CD1c-positive myeloid dendritic cell (primary cell): ENCODE measurements around the gene TNFRSF21.
"Not testable (repeated sequence)": the region's sequence is repeated elsewhere in the genome, so short reads cannot be mapped to it uniquely, and the experiment has no call there.

Experiments
- DNase-seq: peaks from one replicate; pipeline ENCODE4 v3.0.0-alpha.2; 2016; ENCODE audit errors: extremely low spot score

The TNFRSF21 gene

DNA sequence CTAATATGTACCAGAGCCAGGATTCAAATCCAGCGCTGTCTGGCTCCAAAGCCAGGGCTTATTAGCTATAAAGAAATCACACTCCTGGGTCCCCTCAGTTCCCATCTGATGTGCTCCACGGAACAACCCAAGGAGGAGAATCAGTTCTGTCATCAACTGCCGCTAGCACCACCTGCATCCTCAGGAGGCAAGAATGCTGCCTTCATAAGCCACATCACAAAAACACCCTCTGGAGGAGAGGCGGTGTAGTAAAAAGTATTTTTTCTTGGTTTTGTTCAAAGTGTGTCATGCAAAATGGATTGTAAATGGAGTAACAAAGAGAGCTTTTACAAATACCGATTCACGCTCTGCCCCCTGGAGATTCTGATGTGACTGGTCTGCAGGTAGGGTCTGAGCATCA is 57.1 kb downstream of the TNFRSF21 start:
- DNase-seq = no peak

DNA sequence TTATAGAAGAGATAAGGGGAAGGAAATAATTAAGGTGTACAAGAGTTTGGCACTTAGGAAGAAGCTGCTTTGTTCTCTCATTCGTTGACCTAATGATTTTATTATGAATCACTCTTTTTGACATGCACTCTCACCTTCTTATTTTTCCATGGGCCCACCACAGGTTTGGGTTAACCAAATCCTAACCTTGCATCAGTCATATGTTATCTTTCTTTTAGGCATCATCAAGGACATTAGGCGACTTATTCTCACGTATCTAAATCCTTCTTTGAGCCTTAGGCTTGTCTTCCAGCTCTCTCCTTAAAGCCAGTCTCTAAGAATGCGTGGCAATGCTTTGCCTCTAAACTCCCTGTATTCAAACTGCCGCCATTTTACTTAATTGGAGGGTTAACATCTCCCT is 58.3 kb downstream of the TNFRSF21 start:
- DNase-seq = no peak

DNA sequence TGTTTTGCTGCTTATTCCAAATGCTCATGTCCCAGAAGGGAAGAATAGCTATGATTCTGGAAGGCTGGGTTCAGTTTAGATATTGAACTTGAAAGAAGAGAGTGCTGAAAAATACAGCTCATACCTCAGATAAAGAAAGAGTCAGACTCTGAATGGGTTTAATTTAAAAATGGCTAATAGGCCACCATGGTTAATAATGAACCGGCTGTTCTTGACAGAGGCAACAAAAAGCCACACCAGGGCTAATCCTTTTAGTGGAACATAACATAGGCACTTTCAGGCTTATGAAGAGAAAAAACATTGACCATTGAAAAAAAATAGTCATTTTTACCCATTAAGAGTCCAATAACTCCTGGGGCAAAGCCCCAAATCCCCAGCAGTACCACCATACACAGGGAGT is 59.4 kb downstream of the TNFRSF21 start:
- DNase-seq = no peak

DNA sequence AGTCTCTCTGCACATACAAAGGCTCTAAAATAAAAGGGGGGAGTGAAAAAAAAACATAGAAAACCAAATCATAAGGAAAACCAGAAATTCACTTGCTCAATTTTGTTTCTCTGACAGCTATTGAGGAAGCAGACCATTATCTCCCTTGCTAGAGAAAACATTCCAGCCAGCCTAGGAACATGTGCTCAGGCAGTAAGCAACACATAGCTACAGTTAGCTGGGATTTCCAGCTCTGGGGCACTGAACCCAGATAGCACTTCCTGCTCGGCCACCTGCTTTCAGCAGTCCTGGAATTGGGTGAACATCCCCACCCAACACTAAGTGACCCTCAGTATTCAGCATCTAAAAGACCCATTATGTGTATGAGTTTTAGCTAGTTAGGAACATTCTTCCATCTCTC is 61.3 kb downstream of the TNFRSF21 start:
- no peak for DNase-seq

DNA sequence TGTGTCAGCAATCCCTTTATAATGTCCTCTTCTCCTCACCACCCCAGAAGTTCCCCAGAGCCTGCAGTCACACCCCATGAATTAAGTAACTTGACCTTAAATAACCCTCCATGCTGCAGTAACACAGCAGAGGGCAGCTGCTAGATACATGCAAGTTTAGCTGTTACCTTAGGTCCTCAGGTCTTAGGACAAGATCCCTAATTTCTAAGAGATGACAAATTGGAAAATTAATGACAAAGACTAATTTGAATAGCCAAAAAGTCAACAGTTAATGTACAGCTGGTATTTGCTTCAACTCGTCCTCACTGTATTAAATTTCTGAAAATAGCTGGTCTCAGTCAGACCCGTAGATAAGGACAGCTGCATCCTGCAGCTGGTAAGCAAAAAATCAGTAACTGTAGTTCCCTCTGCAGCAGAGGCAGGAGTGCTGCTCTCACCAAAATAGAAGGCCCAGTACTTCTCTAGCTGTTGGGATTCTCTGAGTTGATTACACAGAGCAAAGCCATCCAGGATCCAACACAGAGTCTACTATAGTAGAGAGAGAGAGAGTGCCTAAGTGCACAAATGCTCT is 62.4 kb downstream of the TNFRSF21 start:
- DNase-seq = peak; percentile 45

DNA sequence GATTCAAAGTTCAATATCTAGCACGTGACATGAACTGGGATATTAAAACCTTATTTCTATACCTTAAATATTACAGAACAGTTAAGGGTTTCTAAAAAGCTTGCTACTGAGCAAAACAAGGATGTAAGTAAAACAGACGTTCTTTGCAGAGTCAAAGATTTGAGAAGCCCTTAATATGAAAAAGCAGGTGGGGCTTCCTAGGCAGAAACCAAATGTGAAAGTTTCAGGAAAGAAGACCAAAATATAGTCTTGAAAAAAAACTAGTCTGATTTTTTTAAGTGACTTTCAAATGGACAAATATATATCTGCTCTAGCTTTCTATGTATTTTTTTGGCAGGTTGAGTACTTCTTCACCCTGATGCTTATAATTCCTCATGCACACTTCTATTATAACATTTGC is 63.2 kb downstream of the TNFRSF21 start:
- no peak for DNase-seq

DNA sequence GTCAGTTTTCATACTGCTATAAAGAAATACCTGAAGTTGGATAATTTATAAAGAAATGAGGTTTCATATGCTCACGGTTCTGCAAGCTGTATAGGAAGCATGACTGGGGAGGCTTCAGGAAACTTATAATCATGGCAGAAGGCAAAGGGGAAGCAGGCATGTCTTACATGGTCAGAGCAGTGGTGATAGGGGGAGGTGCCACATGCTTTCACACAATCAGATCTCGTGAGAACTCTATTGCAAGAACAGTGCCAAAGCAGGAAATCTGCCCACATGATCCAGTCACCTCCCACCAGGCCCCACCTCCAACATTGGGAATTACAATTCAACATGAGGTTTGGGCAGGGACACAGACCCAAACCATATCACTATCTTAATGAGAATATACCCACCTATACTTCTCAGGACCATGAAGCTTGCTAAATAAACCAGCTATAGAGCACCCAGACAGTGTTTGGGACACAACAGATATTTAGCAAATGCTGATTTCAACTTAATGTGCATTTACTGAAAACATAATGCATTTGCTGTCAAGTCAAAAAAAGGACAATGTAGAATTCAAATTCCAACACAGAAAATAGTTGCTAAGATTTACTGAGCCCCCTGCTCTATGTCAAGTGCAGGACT is 63.8 kb downstream of the TNFRSF21 start:
- peak; percentile 65 for DNase-seq

DNA sequence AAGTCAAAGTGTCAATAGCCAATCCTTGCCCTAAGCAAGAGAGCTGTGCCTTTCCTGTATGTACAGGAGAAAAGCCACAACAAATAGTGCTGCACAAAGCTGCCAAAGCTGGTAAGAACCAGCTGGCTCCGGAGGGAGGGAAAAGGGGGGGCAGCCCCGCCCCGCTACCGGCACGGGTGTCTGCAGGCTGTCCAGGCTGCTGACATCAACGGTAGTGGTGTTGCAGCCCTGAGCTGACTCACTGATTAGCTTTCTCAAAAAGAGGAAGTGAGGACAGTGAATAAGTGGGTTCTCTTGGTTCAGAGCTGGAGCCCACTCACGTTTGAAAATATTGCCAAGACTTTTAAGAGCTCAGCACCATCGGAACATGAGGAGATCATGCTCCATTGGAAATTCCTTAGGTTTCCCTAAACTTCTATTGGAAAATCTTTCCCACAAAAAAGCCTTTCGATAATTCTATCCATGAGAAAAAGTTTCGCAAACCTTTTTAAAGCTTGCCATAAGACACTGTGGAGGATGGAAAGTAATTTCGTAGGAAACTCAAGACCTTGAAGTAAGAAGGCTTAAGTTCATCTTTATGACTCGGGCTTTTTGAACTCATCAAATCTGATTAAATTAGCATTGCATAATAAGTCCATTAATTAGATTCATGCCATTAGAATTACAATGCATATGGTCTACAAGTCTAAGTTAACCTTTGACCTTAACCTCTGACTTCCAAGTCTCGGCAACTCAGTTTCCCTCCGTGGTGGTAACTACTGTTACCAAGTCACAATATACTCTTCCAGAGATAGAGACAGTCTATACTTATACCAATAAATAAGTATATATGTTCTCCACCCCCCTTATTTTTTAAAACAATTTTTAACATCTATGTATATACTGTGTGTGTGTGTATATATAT is 67.0 kb downstream of the TNFRSF21 start:
- DNase-seq = peak; percentile 96

DNA sequence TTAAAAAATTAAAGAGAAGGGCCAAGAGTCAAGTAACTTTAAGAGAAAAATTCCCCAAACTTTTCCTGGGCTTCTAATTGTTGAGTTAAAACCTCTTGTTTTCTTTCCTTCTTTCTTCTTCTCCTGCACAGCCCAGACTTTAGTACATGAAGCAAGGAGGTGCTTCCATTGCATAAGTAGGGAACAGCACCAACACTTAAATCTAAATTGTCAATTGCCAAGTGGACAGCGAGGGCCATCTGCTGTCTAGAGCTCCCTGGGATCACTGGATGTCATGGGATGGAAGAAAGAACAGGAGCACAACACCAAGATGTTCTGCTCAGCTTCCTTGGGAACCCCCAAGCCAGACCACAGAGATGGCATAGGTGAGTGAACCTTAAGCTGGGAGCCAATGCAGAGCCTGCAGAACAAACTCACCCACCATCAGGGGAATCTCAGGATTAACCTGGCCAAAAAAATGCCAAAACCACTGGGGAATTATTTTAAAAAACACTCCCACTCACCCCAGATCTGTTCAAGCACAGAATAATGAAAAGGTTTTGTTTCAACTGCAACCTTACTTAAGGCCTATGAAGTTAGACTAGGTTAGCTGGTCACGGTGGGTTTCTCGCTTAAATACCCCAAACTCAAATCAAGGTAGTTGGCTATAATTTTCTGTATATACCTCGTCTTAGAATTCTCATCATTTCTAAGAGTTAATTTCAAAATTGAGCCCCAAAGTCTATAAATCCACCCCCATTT is 67.8 kb downstream of the TNFRSF21 start:
- DNase-seq = no peak

DNA sequence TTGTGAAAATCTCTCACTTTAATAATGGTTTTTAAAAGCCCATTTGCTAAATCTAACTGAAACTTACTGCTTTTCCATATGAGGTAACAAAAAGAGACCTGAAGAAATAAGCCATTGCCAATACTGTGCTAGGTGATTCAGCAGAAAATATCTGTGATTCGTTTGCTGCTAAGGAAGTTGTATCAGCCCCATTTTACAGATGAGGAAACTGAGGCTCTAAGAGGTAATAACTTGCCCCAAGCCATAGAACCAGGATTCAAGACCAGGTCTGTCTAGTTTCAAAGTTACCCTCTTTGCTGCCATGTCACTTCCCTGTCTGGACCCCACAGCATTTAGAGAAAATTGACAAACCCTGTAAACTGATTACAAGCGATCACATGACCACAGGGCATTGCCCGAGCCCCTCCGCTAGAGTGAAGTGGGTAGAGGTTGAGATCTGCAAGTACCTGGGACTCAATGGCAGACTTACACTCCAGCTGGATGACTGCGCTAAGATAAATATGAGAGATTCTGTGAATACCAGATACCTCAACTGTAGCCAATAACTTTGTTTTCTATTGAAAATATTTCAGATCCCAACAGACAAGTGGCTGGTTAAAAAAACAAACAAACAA is 69.3 kb downstream of the TNFRSF21 start:
- no peak for DNase-seq

DNA sequence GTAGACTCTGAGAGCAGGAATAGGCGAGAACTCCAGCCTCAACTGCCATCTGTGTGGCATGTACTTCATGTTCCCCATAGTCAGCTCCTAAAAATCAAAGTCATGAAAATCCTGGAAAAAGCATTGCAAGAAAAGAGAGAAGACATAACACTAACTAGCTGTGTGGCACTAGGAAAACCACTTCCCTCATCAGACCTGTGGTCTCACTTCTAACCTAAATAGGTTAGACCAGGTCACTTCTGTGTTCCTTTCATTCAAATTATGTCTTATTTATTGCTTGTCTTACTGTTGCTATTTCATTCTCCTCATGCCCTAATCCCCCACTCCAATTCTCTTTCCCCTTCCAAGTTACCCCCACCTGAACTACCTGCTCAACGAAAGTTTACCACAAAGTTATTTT is 70.2 kb downstream of the TNFRSF21 start:
- no peak for DNase-seq

DNA sequence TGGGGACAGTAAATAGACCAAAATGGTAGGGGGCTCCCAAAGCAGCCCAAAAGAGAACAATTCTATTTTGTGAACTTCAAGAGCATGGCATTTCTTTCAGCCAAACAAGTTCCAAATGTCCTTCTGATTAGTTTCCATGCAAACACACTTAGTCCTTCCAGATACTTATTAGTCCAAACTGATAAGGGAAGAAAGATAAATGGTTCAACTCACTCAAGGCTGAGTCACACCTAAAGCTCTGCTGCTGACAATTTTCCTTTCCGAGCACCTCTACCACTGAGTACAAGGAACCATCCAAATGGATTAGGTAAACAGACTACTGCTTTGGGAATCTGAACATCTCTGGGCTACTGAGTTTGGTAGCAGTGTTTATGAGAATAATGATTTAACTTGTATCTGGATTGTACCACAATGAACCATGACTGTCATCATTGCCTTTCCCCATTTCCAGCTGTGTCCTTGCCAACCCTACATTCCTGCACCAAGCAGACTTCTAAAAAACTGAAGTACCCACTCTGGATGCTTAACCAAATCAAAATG is 71.2 kb downstream of the TNFRSF21 start:
- no peak for DNase-seq

DNA sequence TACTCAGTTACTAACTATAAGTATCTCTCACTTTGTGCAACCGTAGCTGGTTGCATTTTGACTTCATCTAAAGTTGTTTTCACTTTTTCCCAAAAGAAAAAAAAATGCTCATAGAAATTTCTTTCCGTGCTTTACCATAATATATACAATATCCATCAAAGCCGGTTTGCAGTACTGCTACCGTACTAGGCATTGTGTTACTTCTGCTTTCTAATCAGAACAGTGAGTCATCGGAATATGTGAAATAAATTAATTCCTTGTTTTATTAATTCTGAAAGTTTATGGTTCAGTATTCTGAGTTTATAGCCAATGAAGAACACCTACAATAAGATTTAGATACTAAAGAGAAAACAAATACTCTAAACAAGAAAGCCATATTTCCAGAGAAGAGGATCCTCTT is 72.5 kb downstream of the TNFRSF21 start:
- DNase-seq = peak; percentile 68

DNA sequence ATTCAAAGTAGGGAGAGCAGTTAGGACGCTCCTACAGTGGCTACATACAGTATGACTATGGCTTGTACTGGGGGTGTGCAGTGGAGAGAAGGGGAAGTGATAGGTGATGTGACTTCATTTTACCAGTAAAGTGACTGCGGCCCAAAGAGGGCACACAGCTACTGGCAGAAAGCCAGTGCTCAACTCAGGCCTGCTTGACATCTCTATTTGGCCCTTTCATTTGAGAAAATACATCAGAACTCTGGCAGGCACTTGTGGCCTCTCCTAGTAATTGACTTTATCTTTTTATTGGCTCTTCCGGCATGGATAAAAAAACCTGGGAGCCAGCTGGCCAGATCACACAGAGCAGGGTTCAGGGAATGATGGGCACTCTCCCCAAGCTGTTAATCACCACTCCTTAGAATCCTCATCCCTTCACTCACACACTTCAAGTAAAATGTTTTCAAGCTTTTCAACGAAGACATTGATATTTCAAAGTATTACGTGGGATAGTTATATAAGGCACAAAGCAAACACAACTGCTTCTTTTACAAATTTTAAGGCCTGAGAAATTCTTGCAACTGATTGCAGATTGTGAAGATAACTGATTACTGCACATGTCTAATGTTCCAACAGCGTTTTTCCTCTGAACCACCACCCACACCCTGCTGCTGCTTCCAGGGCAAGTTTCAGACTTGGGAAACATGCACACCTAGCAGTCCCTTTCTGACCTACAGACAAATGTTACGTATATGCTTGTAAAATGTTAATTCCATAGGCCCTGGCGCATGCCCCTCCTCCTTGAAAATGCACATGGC is 73.5 kb downstream of the TNFRSF21 start:
- DNase-seq = peak; percentile 83

DNA sequence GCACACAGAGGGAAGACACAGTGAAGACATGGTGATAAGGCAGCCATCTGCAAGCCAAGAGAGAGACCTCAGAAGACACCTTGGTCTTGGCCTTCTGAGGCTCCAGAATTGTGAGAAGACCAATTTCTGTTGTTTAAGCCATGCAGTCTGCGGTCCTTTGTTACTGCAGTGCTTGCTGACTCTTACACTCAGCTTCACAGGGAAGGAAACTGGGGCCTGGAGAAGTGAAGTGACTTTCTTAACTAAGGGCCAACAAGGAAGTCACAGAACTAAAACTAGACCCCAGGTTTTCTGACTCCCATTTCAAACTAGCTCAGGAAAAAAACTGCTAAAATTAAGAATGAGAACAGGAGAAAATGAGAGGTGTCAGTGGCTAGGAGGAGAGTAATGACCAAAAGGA is 74.3 kb downstream of the TNFRSF21 start:
- DNase-seq = peak; percentile 49

DNA sequence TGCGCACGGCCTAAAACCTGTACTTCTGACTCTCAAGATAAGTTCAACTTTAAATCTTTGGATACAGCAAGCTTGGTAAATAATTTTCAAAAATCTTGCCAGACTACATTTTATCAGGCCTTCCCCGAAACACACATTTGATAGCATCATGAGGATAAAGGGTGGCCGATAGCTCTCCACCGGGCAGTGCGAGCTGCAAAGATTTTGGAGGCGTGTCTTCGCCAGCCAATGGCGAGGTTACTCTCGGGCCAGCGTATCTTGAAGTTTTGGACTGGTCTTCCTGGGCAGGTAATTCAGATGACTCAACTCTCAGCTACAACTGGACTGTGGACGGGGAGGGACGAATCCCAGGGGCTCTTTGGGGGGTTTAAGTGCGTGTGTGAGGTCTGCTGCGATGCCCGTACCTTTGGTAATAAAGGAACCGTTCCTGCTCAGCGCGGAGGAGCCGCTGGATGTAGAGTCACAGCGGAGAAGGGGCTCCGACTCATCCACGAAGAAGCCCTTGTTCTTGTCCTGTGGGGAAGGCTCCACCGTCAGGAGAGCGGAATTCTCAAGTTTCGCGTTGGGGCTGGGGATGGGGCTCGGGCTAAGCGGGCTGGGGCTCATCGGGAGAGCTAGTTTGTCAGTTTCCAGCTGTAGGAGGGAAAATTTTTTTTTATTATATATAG is 75.3 kb downstream of the TNFRSF21 start:
- DNase-seq = no peak

DNA sequence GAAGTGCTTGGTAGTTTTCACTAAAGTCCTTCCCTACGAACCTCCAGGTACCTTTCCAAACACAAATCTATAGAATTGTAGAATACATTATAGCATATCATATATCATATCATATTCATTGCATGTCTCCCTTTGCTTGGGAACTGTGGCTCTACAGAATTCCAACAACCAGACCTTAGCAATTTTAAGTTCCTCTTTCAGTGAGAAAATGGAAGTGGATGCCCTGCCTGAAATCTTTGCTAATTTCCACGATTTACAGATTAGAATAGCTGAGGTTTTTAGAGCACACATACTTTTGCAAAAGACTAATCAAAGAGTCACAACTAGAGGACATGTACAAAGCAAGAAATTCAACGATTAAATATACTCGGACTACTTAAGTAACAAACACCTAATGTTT is 78.6 kb downstream of the TNFRSF21 start:
- peak; percentile 55 for DNase-seq

DNA sequence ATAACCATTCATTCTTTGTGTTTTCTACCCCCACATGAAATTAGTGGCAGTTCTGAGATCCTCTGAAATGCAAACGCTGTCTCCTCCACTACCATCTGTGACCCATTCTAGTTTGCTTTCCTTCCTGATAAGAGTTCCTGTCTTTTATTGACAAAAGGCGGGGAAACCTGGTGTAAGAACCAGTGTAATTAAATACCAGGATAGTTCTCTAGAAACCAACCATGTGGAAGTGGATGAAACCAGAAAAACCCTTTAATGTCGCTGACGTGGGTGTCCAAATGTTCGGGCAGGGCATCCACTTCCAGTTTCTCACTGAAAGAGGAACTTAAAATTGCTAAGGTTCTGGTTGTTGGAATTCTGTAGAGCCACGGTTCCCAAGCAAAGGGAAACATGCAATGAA is 79.1 kb downstream of the TNFRSF21 start:
- peak; percentile 87 for DNase-seq

DNA sequence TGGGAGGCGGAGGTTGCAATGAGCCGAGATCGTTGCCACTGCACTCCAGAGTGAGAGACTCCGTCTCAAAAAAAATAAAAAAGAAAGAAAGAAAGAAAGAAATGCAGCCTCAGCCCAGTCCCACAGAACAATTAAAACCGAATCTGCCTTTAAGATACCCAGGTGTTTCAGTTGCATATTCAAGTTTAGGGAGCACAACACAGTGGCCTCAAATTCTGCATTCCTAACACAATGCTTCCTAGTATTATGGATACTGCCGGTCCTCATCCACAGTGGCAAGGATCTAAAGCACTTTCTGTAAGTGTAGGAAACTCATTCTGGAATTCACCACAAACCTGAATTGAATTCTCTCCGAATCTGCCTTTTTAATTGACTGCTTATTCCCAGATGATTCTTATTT is 80.5 kb downstream of the TNFRSF21 start:
- no peak for DNase-seq

DNA sequence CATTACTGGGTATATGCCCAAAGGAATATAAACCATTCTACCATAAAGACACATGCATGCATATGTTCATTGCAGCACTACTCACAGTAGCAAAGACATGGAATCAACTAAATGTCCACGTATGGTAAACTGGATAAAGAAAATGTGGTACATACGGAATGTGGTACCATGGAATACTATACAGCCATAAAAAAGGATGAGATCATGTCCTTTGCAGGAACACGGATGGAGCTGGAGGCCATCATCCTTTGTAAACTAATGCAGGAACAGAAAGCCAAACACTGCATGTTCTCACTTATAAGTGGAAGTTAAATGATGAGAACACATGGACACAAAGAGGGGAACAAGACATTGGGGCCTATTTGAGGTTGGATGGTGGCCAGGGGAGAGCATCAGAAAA is 81.6 kb downstream of the TNFRSF21 start:
- not testable (repeated sequence) for DNase-seq
